Kidney (tissue), 14 donors: ENCODE data around the gene TMCO4. TPM values are rescaled to one million over a fixed set of nuclear protein-coding genes. Genes with fewer than 3 reads are reported as not detected.

Experiments
- DNase-seq, 5 donors: peaks; one replicate each; pipeline ENCODE4 v3.0.0-alpha.2; 2013 to 2020
- FAIRE-seq: peaks from 2 replicates; lab custom pipeline; 2012; peaks lifted over from hg19 to GRCh38; lab: Jason Lieb, UNC
- H3K27ac ChIP-seq, 2 donors: one replicate each; pipeline ENCODE4 v1.7.0; 2013; ENCODE audit warnings: low read depth in 2 of 2, low read length in 2 of 2, inconsistent platforms in 1 of 2
- H3K27me3 ChIP-seq: one replicate; pipeline ENCODE4 v1.7.1; 2013; ENCODE audit warnings: low read length, inconsistent platforms; ENCODE audit not compliant: control insufficient read depth, insufficient read depth
- H3K36me3 ChIP-seq, 3 donors: one replicate each; pipeline versions ENCODE4 v1.7.0 to v1.7.1; 2013; ENCODE audit warnings: low read length in 3 of 3, control low read depth in 1 of 3, inconsistent platforms in 1 of 3; ENCODE audit not compliant: insufficient read depth in 3 of 3, control insufficient read depth in 2 of 3
- H3K4me1 ChIP-seq, 3 donors: one replicate each; pipeline versions ENCODE4 v1.7.0 to v1.7.1; 2013; ENCODE audit warnings: low read length in 3 of 3, inconsistent platforms in 1 of 3, low read depth in 1 of 3; ENCODE audit not compliant: control insufficient read depth in 2 of 3, insufficient read depth in 2 of 3
- H3K4me3 ChIP-seq, 3 donors: one replicate each; pipeline versions ENCODE4 v1.7.0 to v1.8.1; 2013; ENCODE audit warnings: low read length in 3 of 3, control low read depth in 1 of 3, inconsistent platforms in 1 of 3
- H3K9ac ChIP-seq, 3 donors: one replicate each; pipeline versions ENCODE4 v1.7.0 to v1.7.1; 2013; ENCODE audit warnings: low read length in 3 of 3, control low read depth in 1 of 3, inconsistent platforms in 1 of 3
- H3K9me3 ChIP-seq, 3 donors: one replicate each; pipeline versions ENCODE4 v1.7.0 to v1.7.1; 2013; ENCODE audit warnings: low read length in 3 of 3, control low read depth in 1 of 3, inconsistent platforms in 1 of 3; ENCODE audit not compliant: control insufficient read depth in 2 of 3, insufficient read depth in 1 of 3
- CTCF ChIP-seq: IDR thresholded peaks from 3 replicates; pipeline ENCODE4 v1.5.1; 2012; ENCODE audit warnings: mild to moderate bottlenecking, moderate library complexity, borderline replicate concordance; ENCODE audit not compliant: insufficient read depth; ENCODE audit errors: extremely low read depth
- intact Hi-C: fragments of 100-400 bp; cut with DNase I; formaldehyde crosslinking; loops from one replicate; pipeline ENCODE4 v1.11.1; 2022
- polyA plus RNA-seq: library from polyadenylated mRNA; stranded (reverse); fragments of 350-450 nt; fragmentation: Illumina TruSeq; extraction: RNeasy Lipid Tissue Mini Kit (QIAGEN cat#74804); gene quantifications from one replicate; pipeline ENCODE4 v1.2.3, GENCODE V29; 2014; ENCODE audit warnings: low read depth, low replicate concordance; ENCODE audit not compliant: insufficient read depth
- total RNA-seq: library from RNA; stranded (reverse); fragmentation: NEBNext Ultra II Directional; extraction: Animal tissue kit (Norgen Biotek cat#: 25700); gene quantifications from one replicate; pipeline ENCODE4 v1.2.1, GENCODE V29; 2021
- donor health status: control.
- donor health status: control.
- donor health status: control.
- donor health status: control.
- donor health status: control.
- donor health status: DM: yes; HTN: yes; CAD: no.
- donor health status: Normal renal cell carcinoma (clear cell type).

TMCO4 gene
- total and polyA plus RNA-seq, 2 donors from 2014 or later: 35.0 to 36.5 TPM

DNA sequence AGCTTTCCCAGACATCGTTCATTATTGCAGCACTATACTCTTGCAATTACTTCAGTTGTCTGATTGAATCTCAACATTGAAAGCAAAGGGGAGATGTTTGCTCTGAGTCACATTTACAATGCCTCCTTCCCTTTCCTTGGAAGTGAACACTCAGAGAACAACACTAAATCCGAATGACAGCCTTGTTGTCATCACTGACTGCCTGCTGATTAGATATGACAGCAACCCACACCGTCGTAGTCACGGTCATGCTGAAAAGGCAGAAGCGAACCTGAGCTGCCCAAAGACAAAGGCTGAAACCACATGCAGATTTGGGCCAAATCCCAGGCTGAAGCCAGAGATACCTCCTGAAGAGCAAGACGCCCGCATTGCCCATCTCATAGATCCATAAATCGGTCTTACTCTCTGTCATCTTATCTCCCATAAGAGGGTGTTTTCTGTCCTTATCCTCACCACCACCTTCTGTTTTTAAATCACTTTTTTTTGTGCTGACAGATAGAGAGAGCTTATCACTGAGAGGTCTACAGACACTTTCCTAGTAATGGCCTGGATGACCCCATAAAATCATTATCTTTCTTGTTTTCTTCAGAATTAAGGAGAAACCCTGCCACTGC lies 47.5 kb downstream of the TMCO4 start:
- FAIRE-seq (no peak), DNase-seq (no peak)
- Histone ChIP-seq H3K27me3 (no peaks in the 10 kb centered on the region), H3K9ac (no peak overlapping the region), H3K4me1 (no peaks in the 10 kb centered on the region), H3K27ac (no peak overlapping the region), H3K36me3 (peaks cover 0 to 13% (median 9%) of the 10 kb centered on the region in 3 donors), H3K4me3 (no peak overlapping the region), H3K9me3 (peaks cover 0 to under 1% (median 0%) of the 10 kb centered on the region in 3 donors)
- TF ChIP-seq CTCF: no peak
- intact Hi-C loops: no loop called here

- DNase-seq: no peak
- peaks cover 0 to 13% (median 9%) of the 10 kb centered on the region in 3 donors for H3K36me3 ChIP-seq
- intact Hi-C loops: no loop called here
- no peak for TF ChIP-seq CTCF
- H3K27me3 ChIP-seq: no peaks in the 10 kb centered on the region
- H3K9ac ChIP-seq: no peak overlapping the region
- no peaks in the 10 kb centered on the region for H3K4me1 ChIP-seq
- no peak for FAIRE-seq
- no peak overlapping the region for H3K4me3 ChIP-seq
- H3K9me3 ChIP-seq: no peaks in the 10 kb centered on the region
- H3K27ac ChIP-seq: no peak overlapping the region
Measured at GRCh38 chr1:19750882-19751276, 48.8 kb downstream of the TMCO4 start.

DNA sequence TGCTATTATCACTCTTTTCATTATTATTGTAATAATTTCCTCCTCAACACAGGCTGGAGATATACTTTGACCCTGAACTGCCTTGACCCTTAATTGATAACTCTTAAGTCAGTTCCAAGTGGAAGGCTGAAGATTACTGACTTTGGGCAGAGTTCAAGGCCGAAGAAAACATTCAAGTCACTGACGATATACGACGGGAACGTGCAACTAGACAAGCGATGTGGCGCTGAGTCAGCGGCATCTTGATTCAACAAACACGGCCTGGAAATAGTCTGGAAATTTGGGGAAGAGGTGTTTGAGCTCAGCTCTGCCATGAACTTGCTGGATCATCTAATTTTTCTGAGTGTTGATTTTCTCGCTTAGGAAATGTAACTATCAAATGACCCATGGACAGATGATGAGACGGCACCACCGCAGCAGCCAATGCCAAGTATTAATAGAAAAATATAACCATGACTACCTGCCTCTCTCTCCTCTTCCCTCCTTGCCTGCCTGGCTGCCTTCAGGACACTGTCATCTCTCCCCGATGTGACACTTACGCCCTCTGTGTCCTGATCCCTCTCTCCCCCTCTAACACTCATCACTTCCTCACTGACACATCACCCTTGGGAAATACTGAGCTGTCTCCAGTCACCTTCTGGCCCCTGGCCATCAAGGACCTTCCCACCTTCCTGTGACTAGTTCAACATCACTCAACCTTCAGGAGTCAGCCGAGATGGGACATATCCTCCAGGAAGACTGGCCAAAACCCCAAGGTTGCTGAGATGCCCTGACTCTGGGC lies 49.4 kb downstream of the TMCO4 start:
- H3K27ac ChIP-seq: no peak overlapping the region
- H3K36me3 ChIP-seq: peaks cover 0 to 13% (median 9%) of the 10 kb centered on the region in 3 donors
- H3K27me3 ChIP-seq: no peaks in the 10 kb centered on the region
- H3K4me1 ChIP-seq: no peaks in the 10 kb centered on the region
- TF ChIP-seq CTCF: no peak
- no peak overlapping the region for H3K4me3 ChIP-seq
- no peak for DNase-seq
- no peak for FAIRE-seq
- intact Hi-C loops: no loop called here
- no peak overlapping the region for H3K9ac ChIP-seq
- H3K9me3 ChIP-seq: no peaks in the 10 kb centered on the region
